PC-3 (cell line): ENCODE data around the gene ZNF584. TPM values are rescaled to one million over a fixed set of nuclear protein-coding genes. Genes with fewer than 3 reads are reported as not detected.

Source experiments
- ATAC-seq: fragments of 200-7000 bp; cut with Tn5 transposase; 2 replicates; pipeline ENCODE4 v1.9.1; 2020; ENCODE audit warnings: mild to moderate bottlenecking, moderate library complexity
- BruUV-seq: library from RNA; stranded (reverse); fragments of 400-500 nt; replicated peaks from 2 replicates; lab custom pipeline; 2021; lab: Mats Ljungman, UMichigan
- CTCF ChIA-PET: fragments of 300-600 bp; sonication (Branson Sonifier 250); formaldehyde crosslinking; loops from one replicate; lab custom pipeline; 2022; ENCODE audit warnings: antibody characterized with exemption; lab: Charles Lee
- POLR2A ChIA-PET: fragments of 300-600 bp; sonication (Branson Sonifier 250); formaldehyde crosslinking; loops from one replicate; lab custom pipeline; 2022; ENCODE audit warnings: antibody characterized with exemption; ENCODE audit not compliant: unreplicated experiment; lab: Charles Lee
- DNase-seq: peaks from one replicate; pipeline ENCODE4 v3.0.0-alpha.2; 2015
- H2AFZ ChIP-seq: fragments of 300-600 bp; sonication (generic); 2 replicates; pipeline ENCODE4 v1.6.0; 2016; ENCODE audit warnings: antibody characterized with exemption, low read length
- H3F3A ChIP-seq: fragments of 300-600 bp; sonication (generic); one replicate; pipeline ENCODE4 v1.6.0; 2017; ENCODE audit warnings: antibody characterized with exemption, low read length, control low read depth, mild to moderate bottlenecking; ENCODE audit not compliant: unreplicated experiment
- H3K27ac ChIP-seq: fragments of 300-600 bp; sonication (generic); 2 replicates; pipeline ENCODE4 v1.5.1; 2016; ENCODE audit warnings: mild to moderate bottlenecking, low read length
- H3K27me3 ChIP-seq: fragments of 300-600 bp; sonication (generic); 2 replicates; pipeline ENCODE4 v1.6.1; 2016; ENCODE audit warnings: low read length, mixed read lengths
- H3K36me3 ChIP-seq: fragments of 300-600 bp; sonication (generic); 2 replicates; pipeline ENCODE4 v1.6.1; 2016; ENCODE audit warnings: low read depth, mixed run types, low read length, mixed read lengths
- H3K4me1 ChIP-seq: fragments of 300-600 bp; sonication (generic); 2 replicates; pipeline ENCODE4 v1.5.1; 2016; ENCODE audit warnings: low read length; ENCODE audit not compliant: insufficient read depth
- H3K4me2 ChIP-seq: fragments of 300-600 bp; sonication (generic); 2 replicates; pipeline ENCODE4 v1.6.0; 2016; ENCODE audit warnings: low read length
- H3K4me3 ChIP-seq: fragments of 300-600 bp; sonication (generic); 2 replicates; pipeline ENCODE4 v1.5.1; 2016; ENCODE audit warnings: mild to moderate bottlenecking, low read length, mixed read lengths
- H3K79me2 ChIP-seq: fragments of 300-600 bp; sonication (generic); 2 replicates; pipeline ENCODE4 v1.6.1; 2017; ENCODE audit warnings: low read length, mixed read lengths
- H3K9ac ChIP-seq: fragments of 300-600 bp; sonication (generic); 2 replicates; pipeline ENCODE4 v1.6.0; 2016; ENCODE audit warnings: mild to moderate bottlenecking, low read length
- H3K9me2 ChIP-seq: fragments of 300-600 bp; sonication (generic); replicated peaks from 2 replicates; pipeline ENCODE4 v1.6.1; 2016; ENCODE audit warnings: mixed run types, low read length, mixed read lengths
- H3K9me3 ChIP-seq: fragments of 300-600 bp; sonication (generic); 2 replicates; pipeline ENCODE4 v1.6.1; 2016; ENCODE audit warnings: low read length, mixed read lengths
- H4K20me1 ChIP-seq: fragments of 300-600 bp; sonication (generic); 2 replicates; pipeline ENCODE4 v1.6.1; 2016; ENCODE audit warnings: low read length, mixed read lengths
- EZH2 ChIP-seq: fragments of 300-600 bp; sonication (generic); IDR thresholded peaks from one replicate; pipeline ENCODE4 v1.6.1; 2017; ENCODE audit warnings: antibody characterized with exemption, mild to moderate bottlenecking, low read length; ENCODE audit not compliant: unreplicated experiment
- EZH2phosphoT487 ChIP-seq: fragments of 300-600 bp; sonication (generic); IDR thresholded peaks from 2 replicates; pipeline ENCODE4 v1.6.1; 2018; ENCODE audit warnings: mild to moderate bottlenecking, antibody characterized with exemption, low read length, borderline replicate concordance
- intact Hi-C: fragments of 100-400 bp; cut with micrococcal nuclease; formaldehyde crosslinking; loops from 2 replicates; pipeline ENCODE4 v1.9.0; 2023
- total RNA-seq: library from RNA; depleted of rRNA; stranded (reverse); fragments of >200 nt; gene quantifications from 2 replicates; pipeline ENCODE4 v1.2.3, GENCODE V29; 2014
- TF ChIP-seq, protein P1 (sequence below): fragments of 300-600 bp; sonication (generic); conservative IDR thresholded peaks from 2 replicates; pipeline ENCODE4 v1.5.1; 2017; ENCODE audit warnings: antibody characterized with exemption, low read depth, mild to moderate bottlenecking, low read length

ZNF584 gene
- total RNA-seq, 1 experiment from 2014 or later, result 49.2 TPM

DNA sequence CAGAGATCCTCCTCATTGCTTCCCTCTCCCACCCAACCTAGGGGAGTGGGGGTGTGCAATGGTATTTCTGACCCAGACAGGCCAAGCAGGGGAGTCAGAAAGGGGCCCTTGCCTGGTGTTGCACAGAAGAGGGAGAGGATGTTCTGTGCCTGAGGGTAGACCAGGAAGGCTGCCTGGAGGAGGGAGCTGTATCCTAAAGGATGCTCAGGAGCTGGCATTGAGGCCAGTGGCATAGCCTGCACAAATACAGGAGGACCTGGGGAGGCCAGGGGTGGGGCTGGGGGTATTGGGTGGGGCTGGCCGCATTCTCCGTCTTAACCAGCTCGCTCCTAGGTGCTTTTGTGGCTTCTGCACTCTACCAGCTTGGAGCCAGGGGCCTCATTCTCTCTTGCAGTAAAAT lies 8.5 kb upstream of the ZNF584 start:
- BruUV-seq, result no TSS peak
- ChIA-PET POLR2A (interaction anchor here (0.6 kb wide), 1 partner anchor 13 kb away, joined by 5 read pairs; no protein-coding TSS in a partner anchor), CTCF (no interaction called here)
- Histone ChIP-seq H3K27me3 (no peaks in the 10 kb centered on the region), H4K20me1 (peaks cover 3% of the 10 kb centered on the region; the same call in 1 of the 2 replicates), H3K4me1 (peaks cover 26% of the 10 kb centered on the region), H3K9ac (no peak overlapping the region), H3K9me2 (no peaks in the 10 kb centered on the region), H3K4me2 (peak overlapping the region; percentile 87), H2AFZ (no peak overlapping the region), H3F3A (peaks cover 1% of the 10 kb centered on the region), H3K79me2 (peaks cover 6% of the 10 kb centered on the region), H3K27ac (no peak overlapping the region), H3K4me3 (no peak overlapping the region; the same call in 1 of the 2 replicates), H3K36me3 (peaks cover under 1% of the 10 kb centered on the region; the same call in 1 of the 2 replicates), H3K9me3 (no peaks in the 10 kb centered on the region)
- intact Hi-C loops, result loop anchor here (5.0 kb wide), 1 partner anchor 73 kb away; the partner anchor contains the start of gene ZSCAN22
- TF ChIP-seq EZH2phosphoT487 (no peak), EZH2 (no peak)
- TF ChIP-seq, protein P1, sequence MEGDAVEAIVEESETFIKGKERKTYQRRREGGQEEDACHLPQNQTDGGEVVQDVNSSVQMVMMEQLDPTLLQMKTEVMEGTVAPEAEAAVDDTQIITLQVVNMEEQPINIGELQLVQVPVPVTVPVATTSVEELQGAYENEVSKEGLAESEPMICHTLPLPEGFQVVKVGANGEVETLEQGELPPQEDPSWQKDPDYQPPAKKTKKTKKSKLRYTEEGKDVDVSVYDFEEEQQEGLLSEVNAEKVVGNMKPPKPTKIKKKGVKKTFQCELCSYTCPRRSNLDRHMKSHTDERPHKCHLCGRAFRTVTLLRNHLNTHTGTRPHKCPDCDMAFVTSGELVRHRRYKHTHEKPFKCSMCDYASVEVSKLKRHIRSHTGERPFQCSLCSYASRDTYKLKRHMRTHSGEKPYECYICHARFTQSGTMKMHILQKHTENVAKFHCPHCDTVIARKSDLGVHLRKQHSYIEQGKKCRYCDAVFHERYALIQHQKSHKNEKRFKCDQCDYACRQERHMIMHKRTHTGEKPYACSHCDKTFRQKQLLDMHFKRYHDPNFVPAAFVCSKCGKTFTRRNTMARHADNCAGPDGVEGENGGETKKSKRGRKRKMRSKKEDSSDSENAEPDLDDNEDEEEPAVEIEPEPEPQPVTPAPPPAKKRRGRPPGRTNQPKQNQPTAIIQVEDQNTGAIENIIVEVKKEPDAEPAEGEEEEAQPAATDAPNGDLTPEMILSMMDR, result no peak
- no peak for ATAC-seq
- no peak for DNase-seq

DNA sequence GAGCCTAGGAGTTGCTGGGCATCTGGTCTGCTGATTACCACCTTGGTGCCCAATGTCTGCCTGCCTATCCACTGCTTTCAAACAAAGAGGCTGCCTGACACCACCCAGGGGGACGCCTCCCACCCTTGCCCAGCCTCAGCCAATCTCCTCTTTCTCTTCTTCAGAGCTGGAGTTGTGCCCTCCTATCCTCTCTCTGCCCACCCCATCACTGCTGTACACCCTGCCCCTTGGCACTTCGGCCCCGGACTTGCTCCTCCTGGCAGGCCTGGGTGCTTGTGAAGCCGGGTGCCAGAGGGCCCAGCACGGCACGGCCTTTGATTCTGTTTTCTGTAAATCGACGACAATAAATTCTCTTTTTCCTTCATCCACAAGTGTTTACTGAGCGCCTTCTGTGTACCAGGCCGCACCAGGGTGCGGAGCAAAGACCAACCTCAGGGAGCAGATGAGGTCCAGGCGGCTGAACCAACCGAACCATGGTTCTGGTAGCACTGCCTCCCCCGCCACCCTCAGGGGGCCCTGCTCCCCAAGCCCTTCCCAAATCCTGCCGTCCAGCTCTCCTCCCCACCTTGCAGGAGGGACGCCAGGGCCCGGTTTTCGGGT lies 8.0 kb upstream of the ZNF584 start:
- no TSS peak for BruUV-seq
- POLR2A ChIA-PET, result interaction anchor here (0.6 kb wide), 1 partner anchor 12 kb away, joined by 5 read pairs; no protein-coding TSS in a partner anchor
- Histone ChIP-seq H3K4me3 (peak overlapping the region; percentile 64), H3K4me1 (peaks cover 21% of the 10 kb centered on the region), H4K20me1 (no peaks in the 10 kb centered on the region), H3K36me3 (no peaks in the 10 kb centered on the region), H3K79me2 (peaks cover 6% of the 10 kb centered on the region), H3K9me3 (no peaks in the 10 kb centered on the region), H3K9ac (peak overlapping the region; percentile 46), H3F3A (no peaks in the 10 kb centered on the region), H2AFZ (peak overlapping the region; percentile 74), H3K27me3 (no peaks in the 10 kb centered on the region), H3K9me2 (no peaks in the 10 kb centered on the region), H3K27ac (no peak overlapping the region), H3K4me2 (peak overlapping the region; percentile 87)
- no peak for DNase-seq
- TF ChIP-seq, protein P1, result no peak
- TF ChIP-seq EZH2 (no peak), EZH2phosphoT487 (no peak)
- ATAC-seq, result peak; percentile 14; the same call in 1 of the 2 replicates
- CTCF ChIA-PET, result no interaction called here
- intact Hi-C loops, result loop anchor here (5.0 kb wide), 1 partner anchor 73 kb away; the partner anchor contains the start of gene ZSCAN22
